ENCODE measurements around the gene MAPK8IP3.

The MAPK8IP3 gene

DNA sequence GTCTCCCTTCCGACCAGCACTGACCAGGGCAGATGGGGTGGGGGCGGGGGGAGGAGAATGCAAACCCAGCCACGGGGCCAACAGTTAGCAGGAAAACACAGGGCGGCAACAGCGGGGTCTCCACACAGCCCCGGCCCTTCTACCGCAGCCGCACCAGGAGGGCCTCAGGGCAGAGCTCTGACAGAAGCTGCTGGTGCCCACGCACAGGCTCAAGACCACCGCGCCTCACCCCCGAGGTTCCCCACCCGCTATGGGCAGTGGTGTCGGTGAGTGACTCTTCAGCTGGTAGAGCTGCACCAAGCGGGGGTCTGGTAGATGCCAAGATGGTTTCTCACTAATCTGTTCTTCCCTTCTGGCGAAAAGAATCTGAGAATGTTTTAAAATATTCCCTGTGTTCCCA, 104.5 kb downstream of the MAPK8IP3 start:
- H3K4me3 ChIP-seq (replicated peaks; ENCODE audit: insufficient read depth, low read length): no peak overlapping the region
- no peak for DNase-seq (ENCODE audit: low read depth in 1 of 2, low spot score in 1 of 2)
- H3K27ac ChIP-seq (replicated peaks): no peak overlapping the region
- no peaks in the 10 kb centered on the region for H3K27me3 ChIP-seq (ENCODE audit: insufficient read depth, poor library complexity, severe bottlenecking)
- TF ChIP-seq GABPA (IDR thresholded peaks at IDR 0.05; ENCODE audit: low read depth): no peak
- TF ChIP-seq CTCF (IDR thresholded peaks at IDR 0.05; ENCODE audit: insufficient read depth, low read length): no peak
- no peak for TF ChIP-seq SPI1 (IDR thresholded peaks at IDR 0.05; ENCODE audit: borderline replicate concordance, low read depth)
- TF ChIP-seq REST (IDR thresholded peaks at IDR 0.05; ENCODE audit: insufficient replicate concordance, low read depth): no peak

GRCh38 chr16:1812732-1813163, 106.8 kb downstream of the MAPK8IP3 start:
- Histone ChIP-seq H3K4me3 (replicated peaks; ENCODE audit: insufficient read depth, low read length) (no peak overlapping the region), H3K27ac (replicated peaks) (no peak overlapping the region), H3K27me3 (ENCODE audit: insufficient read depth, poor library complexity, severe bottlenecking) (no peaks in the 10 kb centered on the region)
- DNase-seq (ENCODE audit: low read depth in 1 of 2, low spot score in 1 of 2): peak; percentile 41 to 70
- no peak for TF ChIP-seq POLR2AphosphoS5 (IDR thresholded peaks at IDR 0.05; ENCODE audit: low read depth)
- peak; percentile 64 for TF ChIP-seq CTCF (IDR thresholded peaks at IDR 0.05; ENCODE audit: insufficient read depth, low read length)
- no peak for TF ChIP-seq REST (IDR thresholded peaks at IDR 0.05; ENCODE audit: insufficient replicate concordance, low read depth)
- TF ChIP-seq GABPA (IDR thresholded peaks at IDR 0.05; ENCODE audit: low read depth): no peak

DNA sequence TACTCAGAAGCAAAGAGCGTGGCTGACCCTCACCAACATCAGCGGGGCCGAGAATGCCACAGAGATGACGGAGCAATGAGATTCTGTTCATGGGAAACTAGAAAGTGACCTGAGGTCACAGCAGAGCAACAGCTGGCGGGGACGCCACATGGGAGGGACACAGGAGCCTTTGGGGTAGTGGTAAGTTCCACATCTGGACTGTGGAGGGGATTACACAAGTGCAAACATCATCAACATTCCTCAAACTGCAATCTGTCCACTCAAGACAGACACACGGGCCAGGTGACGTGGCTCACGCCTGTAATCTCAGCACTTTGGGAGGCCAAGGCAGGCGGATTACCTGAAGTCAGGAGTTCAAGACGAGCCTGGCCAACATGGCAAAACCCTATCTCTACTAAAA, 109.5 kb downstream of the MAPK8IP3 start:
- no peaks in the 10 kb centered on the region for H3K27me3 ChIP-seq (ENCODE audit: insufficient read depth, poor library complexity, severe bottlenecking)
- no peak for TF ChIP-seq GABPA (IDR thresholded peaks at IDR 0.05; ENCODE audit: low read depth)
- TF ChIP-seq SPI1 (IDR thresholded peaks at IDR 0.05; ENCODE audit: borderline replicate concordance, low read depth): no peak
- no peak for TF ChIP-seq CTCF (IDR thresholded peaks at IDR 0.05; ENCODE audit: insufficient read depth, low read length)
- TF ChIP-seq POLR2AphosphoS5 (IDR thresholded peaks at IDR 0.05; ENCODE audit: low read depth): no peak
- TF ChIP-seq REST (IDR thresholded peaks at IDR 0.05; ENCODE audit: insufficient replicate concordance, low read depth): no peak
- H3K27ac ChIP-seq (replicated peaks): no peak overlapping the region
- H3K4me3 ChIP-seq (replicated peaks; ENCODE audit: insufficient read depth, low read length): no peak overlapping the region
- no peak for DNase-seq (ENCODE audit: low read depth in 1 of 2, low spot score in 1 of 2)
